GM18520 (cell line): ENCODE results near the gene S1PR2.
"Not testable (repeated sequence)": the region's sequence is repeated elsewhere in the genome, so short reads cannot be mapped to it uniquely, and the experiment has no call there.

Source experiments
- ATAC-seq: cut with Tn5 transposase; IDR thresholded peaks from one replicate; pipeline ENCODE4 v1.9.1; 2021; ENCODE audit not compliant: unreplicated experiment

Gene S1PR2

DNA sequence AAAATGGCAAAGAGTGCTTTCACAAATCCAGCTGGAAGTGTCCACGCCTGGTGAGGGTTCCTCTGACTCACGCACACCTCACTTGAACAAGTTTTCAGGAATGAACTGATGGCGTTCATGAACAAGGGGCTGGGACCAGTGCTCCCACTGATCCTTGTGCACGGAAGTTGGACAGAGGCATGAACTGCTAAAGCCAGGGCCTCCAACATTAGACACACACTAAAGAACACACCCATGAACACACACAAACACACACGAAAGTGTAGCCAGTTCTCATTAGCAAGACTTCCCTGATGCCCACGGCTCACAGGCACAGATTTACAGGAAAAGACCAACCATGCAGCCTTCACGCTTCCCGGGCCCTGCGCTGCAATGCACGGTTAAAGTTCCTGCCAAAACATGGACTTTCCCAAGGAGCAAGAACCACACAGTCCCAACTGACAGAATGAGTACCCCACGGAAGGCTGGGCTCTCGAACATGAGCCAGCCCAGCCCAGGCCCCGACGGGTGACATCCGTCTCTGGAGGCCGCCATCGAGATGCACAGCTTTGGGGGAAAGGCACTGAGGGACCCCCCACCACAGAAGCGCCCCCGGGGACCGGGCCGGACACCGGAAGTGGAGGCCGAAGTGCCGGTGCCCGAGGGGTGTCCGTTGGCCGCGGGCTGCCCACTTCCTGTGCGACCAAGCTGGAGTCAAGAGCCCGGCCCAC is 37.2 kb downstream of the S1PR2 start:
- ATAC-seq = no peak

DNA sequence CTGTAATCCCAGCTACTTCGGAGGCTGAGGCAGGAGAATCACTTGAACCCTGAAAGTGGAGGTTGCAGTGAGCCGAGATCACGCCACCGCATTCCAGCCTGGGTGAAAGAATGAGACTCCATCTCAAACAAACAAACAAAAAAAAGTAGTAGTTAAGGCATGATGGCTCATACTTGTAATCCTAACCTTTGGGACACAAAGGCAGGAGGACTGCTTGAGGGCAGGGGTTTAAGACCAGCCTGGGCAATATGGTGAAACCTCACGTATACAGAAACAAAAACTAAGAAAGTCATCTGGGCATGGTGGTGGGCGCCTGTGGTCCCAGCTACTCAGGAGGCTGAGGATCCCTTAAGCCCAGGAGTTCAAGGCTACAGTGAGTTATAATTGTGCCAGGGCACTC is 38.2 kb downstream of the S1PR2 start:
- no peak for ATAC-seq

DNA sequence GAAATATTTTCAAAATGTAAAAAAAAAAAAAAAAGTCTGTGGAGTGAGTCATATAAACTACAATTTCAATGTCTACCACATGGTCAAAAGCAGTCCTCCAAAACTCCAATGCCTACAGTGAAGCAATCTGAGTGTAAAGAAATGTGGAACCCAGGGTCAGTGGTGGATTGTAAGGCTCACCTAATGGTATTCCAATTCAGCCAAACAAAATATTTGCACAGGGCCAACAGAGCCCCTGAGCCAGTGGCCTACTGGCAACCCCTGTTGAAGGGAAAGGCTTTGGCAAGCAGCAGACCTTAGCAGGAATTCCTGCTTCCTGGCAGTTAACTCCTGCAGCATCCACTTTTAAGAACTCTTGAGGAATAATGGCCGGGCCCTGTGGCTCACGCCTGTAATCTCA is 39.8 kb downstream of the S1PR2 start:
- no peak for ATAC-seq

DNA sequence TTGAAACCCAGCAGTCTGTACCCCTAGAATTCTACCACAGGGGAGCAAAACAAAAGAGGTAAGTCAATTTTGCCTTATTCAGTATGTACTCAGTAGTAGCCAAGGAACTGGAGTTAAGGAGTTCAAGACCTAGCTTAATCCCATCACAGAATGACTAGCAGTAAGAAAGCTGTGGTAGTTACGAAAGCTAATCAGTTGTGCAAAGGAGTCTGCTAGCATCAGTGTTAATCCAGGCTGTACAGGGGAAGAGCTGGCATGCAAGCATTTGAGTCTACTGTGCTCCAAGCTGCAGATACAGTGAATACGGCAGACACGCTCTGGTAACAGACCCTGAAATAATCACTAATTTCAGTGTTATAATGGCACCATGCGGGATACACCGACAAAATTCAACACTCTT is 41.1 kb downstream of the S1PR2 start:
- ATAC-seq = no peak

DNA sequence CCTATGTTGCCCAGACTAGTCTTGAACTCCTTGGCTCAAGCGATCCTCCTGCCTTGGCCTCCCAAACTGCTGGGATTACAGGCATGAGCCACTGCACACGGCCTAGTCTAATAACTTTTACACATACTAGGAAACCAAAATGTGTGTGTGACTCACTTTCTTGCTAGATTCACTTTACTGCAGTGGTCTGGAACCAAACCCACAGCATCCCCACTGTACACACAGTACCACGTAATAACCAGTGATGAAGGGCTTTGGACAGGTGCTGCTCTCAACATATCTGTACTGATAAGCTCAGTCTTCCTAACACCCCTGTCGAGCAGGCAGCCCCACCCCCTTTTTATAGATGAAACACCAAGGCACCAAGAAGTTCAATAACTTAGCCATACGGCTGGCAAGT is 41.5 kb downstream of the S1PR2 start:
- ATAC-seq = no peak

DNA sequence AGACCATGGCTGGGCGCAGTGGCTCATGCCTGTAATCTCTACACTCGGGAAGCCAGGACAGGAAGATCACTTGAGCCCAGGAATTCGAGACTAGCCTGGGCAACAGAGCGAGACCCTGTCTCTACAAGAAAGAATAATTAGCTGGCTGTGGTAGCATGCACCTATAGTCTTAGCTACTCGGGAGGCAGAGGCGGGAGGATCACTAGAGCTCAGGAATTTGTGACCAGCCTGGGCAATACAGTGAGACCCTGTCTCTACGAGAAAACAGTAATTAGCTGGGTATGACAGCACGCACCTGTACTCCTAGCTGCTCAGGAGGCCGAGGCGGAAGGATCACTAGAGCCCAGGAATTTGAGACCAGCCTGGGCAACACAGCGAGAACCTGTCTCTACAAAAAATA is 43.8 kb downstream of the S1PR2 start:
- ATAC-seq = no peak

DNA sequence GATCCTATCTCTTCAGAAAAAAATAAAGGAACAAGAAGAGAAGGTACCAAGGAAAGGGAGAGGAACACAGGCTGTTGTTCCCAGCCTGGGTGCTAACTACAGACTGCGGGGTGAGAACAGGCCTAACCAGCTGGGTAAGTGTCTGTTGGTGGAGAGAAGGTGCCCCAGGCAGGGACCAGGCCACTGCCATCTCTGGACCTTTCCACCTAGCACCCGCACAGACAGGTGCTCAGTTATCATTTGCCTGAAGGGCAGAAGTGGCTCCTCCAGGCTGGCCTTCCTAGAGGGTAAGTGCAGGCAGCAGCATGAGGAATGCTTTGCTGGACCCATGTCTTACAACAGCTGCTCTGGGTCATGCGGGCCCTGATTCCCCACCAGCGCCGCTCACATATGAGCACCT is 46.5 kb downstream of the S1PR2 start:
- ATAC-seq = no peak

DNA sequence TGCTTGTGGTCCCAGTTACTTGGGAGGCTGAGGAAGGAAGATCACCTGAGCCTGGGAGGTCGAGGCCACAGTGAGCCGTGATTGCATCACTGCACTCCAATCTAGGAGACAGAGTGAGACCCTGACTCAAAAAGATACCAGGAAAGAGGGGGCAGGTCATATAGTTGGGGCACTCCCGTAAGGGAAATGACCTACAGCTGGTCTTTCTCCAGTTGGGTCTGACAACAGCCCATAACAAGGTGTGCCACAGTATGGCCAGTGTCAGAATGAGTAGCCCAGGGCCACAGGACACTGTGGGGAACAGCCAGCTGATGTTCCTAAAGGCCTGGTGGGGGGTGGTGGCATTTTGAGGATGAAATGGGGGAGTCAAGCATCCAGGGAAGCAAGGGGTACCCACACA is 47.2 kb downstream of the S1PR2 start:
- no peak for ATAC-seq

DNA sequence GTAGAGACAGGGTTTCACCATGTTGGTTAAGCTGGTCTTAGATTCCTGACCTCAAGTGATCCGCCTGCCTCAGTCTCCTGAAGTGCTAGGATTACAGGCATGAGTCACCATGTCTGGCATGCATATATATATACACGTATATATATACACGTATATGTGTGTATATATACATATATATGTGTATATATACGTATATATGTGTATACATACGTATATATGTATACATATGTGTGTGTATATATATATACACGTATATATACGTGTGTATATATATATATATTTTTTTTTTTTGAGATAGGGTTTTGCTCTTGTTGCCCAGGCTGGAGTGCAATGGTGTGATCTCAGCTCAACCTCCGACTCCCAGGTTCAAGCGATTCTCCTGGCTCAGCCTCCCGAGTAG is 48.3 kb downstream of the S1PR2 start:
- no peak for ATAC-seq

DNA sequence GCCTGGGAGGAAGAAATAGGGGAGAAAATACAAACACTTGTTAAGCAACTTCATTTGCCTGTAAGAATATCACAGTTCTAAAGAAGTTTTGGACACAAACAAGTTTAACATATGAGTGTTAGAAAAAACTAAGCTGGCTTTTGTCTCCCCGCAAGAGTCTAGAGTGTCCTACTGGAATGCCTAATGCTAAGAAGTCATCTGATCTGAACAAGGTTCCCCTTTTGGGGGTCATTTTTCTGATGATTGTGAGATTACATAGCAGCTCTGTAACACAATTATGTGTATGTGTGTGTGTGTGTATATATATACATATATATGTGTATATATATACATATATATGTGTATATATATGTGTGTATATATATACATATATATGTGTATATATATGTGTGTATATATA is 49.1 kb downstream of the S1PR2 start:
- ATAC-seq = no peak

DNA sequence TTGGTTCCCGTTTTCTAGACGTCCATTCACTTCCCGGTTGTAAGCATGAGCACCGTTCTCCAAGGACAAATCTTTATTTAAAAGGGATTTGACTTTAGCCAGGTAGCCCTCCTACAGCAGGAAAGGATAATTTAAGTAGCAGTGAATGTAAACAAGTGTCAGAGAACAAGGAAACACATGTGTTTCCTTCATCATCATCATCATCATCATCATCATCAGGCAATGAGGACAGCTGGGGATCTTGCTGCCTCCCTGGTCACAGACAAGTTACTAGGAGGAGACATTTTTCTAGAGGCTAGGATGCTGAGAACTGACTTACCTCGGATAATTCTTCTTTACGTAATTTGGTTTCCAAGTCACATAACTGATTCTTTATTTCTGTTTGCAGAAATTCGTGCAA is 50.7 kb downstream of the S1PR2 start:
- no peak for ATAC-seq

DNA sequence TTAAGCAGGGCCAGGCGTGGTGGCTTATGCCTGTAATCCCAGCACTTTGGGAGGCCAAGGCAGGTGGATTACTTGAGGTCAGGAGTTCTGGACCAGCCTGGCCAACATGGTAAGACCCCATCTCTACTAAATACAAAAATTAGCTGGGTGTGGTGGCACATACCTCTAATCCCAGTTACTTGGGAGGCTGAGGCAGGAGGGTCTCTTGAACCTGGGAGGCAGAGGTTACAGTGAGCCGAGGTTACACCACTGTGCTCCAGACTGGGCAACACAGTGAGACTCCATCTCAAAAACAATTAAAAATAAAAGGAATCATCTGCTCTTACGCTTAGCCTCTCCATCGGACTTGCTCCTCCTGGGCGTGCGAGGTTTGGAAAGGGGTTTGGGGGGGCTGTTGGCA is 51.1 kb downstream of the S1PR2 start:
- not testable (repeated sequence) for ATAC-seq

DNA sequence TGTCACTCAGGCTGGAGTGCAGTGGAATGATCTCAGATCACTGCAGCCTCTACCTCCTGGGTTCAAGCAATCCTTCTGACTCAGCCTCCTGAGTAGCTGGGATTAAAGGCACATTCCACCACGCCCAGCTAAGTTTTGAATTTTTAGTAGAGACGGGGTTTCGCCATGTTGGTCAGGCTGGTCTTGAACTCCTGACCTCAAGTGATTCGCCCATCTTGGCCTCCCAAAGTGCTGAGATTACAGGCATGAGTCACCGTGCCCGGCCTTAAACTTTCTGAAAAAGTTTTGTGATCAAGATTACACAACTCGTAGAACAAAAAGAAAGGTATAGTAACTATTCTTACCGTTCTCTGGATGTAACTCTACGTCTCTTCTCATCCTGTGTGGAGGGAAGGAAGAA is 57.6 kb downstream of the S1PR2 start:
- no peak for ATAC-seq
